HepG2 (cell line): ENCODE data around the gene ST3GAL5. TPM values are rescaled to one million over a fixed set of nuclear protein-coding genes. Genes with fewer than 3 reads are reported as not detected.

Source experiments
- ATAC-seq: fragments of 200-7000 bp; cut with Tn5 transposase; 3 replicates; pipeline ENCODE4 v1.9.1; 2020; ENCODE audit warnings: mild to moderate bottlenecking, moderate library complexity
- BruUV-seq: library from RNA; stranded (reverse); fragments of 400-500 nt; replicated peaks from 2 replicates; lab custom pipeline; 2021; lab: Mats Ljungman, UMichigan
- CTCF ChIA-PET: fragments of 300-600 bp; formaldehyde crosslinking; extraction: SDS; loops from one replicate; lab custom pipeline; 2021; ENCODE audit warnings: low total read pairs, inconsistent platforms, low intra/inter-chr PET ratio; lab: Yijun Ruan, JAX
- POLR2A ChIA-PET: fragments of 350-600 bp; sonication (Branson Sonifier 250); formaldehyde crosslinking; loops from one replicate; lab custom pipeline; 2020; ENCODE audit warnings: antibody characterized with exemption, inconsistent platforms; lab: Yijun Ruan, JAX
- DNase-seq: peaks from one replicate; pipeline ENCODE4 v3.0.0-alpha.2; 2015; ENCODE audit warnings: low spot score
- FAIRE-seq: peaks from 3 replicates; lab custom pipeline; 2011; peaks lifted over from hg19 to GRCh38; lab: Jason Lieb, UNC
- H2AFZ ChIP-seq: one replicate; pipeline ENCODE4 v1.6.1; 2011; ENCODE audit warnings: low read length, inconsistent platforms
- H3K27ac ChIP-seq: fragments of 300-600 bp; 3 replicates; pipeline ENCODE4 v1.8.0; 2011; ENCODE audit warnings: mixed run types, mild to moderate bottlenecking, mixed read lengths, low read length, inconsistent platforms; ENCODE audit not compliant: insufficient read depth; ENCODE audit errors: extremely low read length
- H3K27me3 ChIP-seq, 2 experiments: fragments of 200-600 bp in 1 of 2; 2 replicates in 1 of 2; 3 replicates in 1 of 2; pipeline versions ENCODE4 v1.6.0 to v1.8.0; 2011; ENCODE audit warnings: low read length in 2 of 2, mild to moderate bottlenecking in 2 of 2, moderate library complexity in 2 of 2, inconsistent platforms in 1 of 2; ENCODE audit not compliant: insufficient read depth in 2 of 2, control insufficient read depth in 1 of 2
- H3K36me3 ChIP-seq, 2 experiments: fragments of 200-600 bp in 1 of 2; replicated peaks in 1 of 2; 2 replicates in 1 of 2; 3 replicates in 1 of 2; pipeline versions ENCODE4 v1.5.1 to v1.8.0; 2011; ENCODE audit warnings: low read length in 2 of 2, inconsistent platforms in 1 of 2; ENCODE audit not compliant: insufficient read depth in 2 of 2, control insufficient read depth in 1 of 2
- H3K4me1 ChIP-seq: 2 replicates; pipeline ENCODE4 v1.5.1; 2012; ENCODE audit warnings: low read length, inconsistent platforms; ENCODE audit not compliant: insufficient read depth
- H3K4me2 ChIP-seq: 2 replicates; pipeline ENCODE4 v1.6.0; 2011; ENCODE audit warnings: low read depth, low read length, inconsistent platforms
- H3K4me3 ChIP-seq, 3 experiments: fragments of 200-600 bp in 1 of 3; sonication (generic), shearing (Covaris generic) in 1 of 3; replicated peaks in 1 of 3; 2 replicates each; pipeline ENCODE4 v1.5.1; 2011 to 2016; ENCODE audit warnings: low read length in 3 of 3, inconsistent platforms in 2 of 3, low read depth in 2 of 3, mild to moderate bottlenecking in 2 of 3, control low read depth in 1 of 3, mixed read lengths in 1 of 3; ENCODE audit not compliant: insufficient read depth in 1 of 3
- H3K79me2 ChIP-seq: one replicate; pipeline ENCODE4 v1.6.1; 2011; ENCODE audit warnings: low read length, inconsistent platforms; ENCODE audit not compliant: insufficient read depth
- H3K9ac ChIP-seq: 2 replicates; pipeline ENCODE4 v1.6.0; 2011; ENCODE audit warnings: mild to moderate bottlenecking, low read depth, low read length, inconsistent platforms; ENCODE audit not compliant: insufficient read depth
- H3K9me3 ChIP-seq: 2 replicates; pipeline ENCODE4 v1.5.1; 2012; ENCODE audit warnings: mild to moderate bottlenecking, low read length
- H4K20me1 ChIP-seq: 2 replicates; pipeline ENCODE4 v1.6.0; 2011; ENCODE audit warnings: inconsistent platforms, mild to moderate bottlenecking, low read length, moderate library complexity; ENCODE audit not compliant: insufficient read depth
- DNMT3B ChIP-seq: conservative IDR thresholded peaks from 2 replicates; pipeline ENCODE4 v1.6.1; 2016; ENCODE audit warnings: missing biosample characterization, control low read depth
- HNRNPH1 ChIP-seq: fragments of 200-400 bp; formaldehyde crosslinking; optimal IDR thresholded peaks from 2 replicates; pipeline ENCODE3; 2017; ENCODE audit warnings: mild to moderate bottlenecking, low read depth, low read length
- ISL2 ChIP-seq: sonication (generic); formaldehyde crosslinking; IDR thresholded peaks from 2 replicates; pipeline ENCODE4 v1.5.0; 2020; ENCODE audit warnings: missing genetic modification reagents
- MTA1 ChIP-seq: sonication (generic); formaldehyde crosslinking; IDR thresholded peaks from 2 replicates; pipeline ENCODE4 v1.4.0; 2020; ENCODE audit warnings: missing genetic modification reagents, mild to moderate bottlenecking, borderline replicate concordance
- ONECUT2 ChIP-seq: sonication (generic); formaldehyde crosslinking; IDR thresholded peaks from 2 replicates; pipeline ENCODE4 v1.4.0; 2020; ENCODE audit warnings: missing genetic modification reagents
- PCBP1 ChIP-seq: fragments of 200-400 bp; formaldehyde crosslinking; IDR thresholded peaks from 2 replicates; pipeline ENCODE4 v1.6.1; 2017; ENCODE audit warnings: mild to moderate bottlenecking, low read depth, low read length, borderline replicate concordance
- PPARG ChIP-seq: conservative IDR thresholded peaks from 2 replicates; pipeline ENCODE4 v1.6.1; 2016; ENCODE audit warnings: missing biosample characterization, missing genetic modification reagents
- SALL2 ChIP-seq: sonication (generic); formaldehyde crosslinking; IDR thresholded peaks from 2 replicates; pipeline ENCODE4 v1.8.1; 2023; ENCODE audit warnings: mild to moderate bottlenecking, missing genetic modification reagents, inconsistent platforms
- SP5 ChIP-seq: IDR thresholded peaks from 2 replicates; pipeline ENCODE4 v1.6.1; 2016; ENCODE audit warnings: low read depth, borderline replicate concordance
- TFDP2 ChIP-seq: sonication (generic); formaldehyde crosslinking; IDR thresholded peaks from 2 replicates; pipeline ENCODE4 v1.4.0; 2020; ENCODE audit warnings: missing genetic modification reagents
- ZKSCAN1 ChIP-seq: fragments of 150-350 bp; IDR thresholded peaks from 2 replicates; pipeline ENCODE4 v1.6.1; 2014; ENCODE audit warnings: low read length
- ZNF30 ChIP-seq: sonication (generic); formaldehyde crosslinking; IDR thresholded peaks from 2 replicates; pipeline ENCODE4 v1.5.0; 2020; ENCODE audit warnings: mild to moderate bottlenecking, missing genetic modification reagents
- ZNF7 ChIP-seq: IDR thresholded peaks from 2 replicates; pipeline ENCODE4 v1.6.1; 2016; ENCODE audit warnings: missing biosample characterization, missing genetic modification reagents
- ZSCAN31 ChIP-seq: sonication (generic); formaldehyde crosslinking; IDR thresholded peaks from 2 replicates; pipeline ENCODE4 v1.5.0; 2020; ENCODE audit warnings: low read depth, mild to moderate bottlenecking, missing genetic modification reagents
- in situ Hi-C: cut with HindIII; loops from 2 replicates; pipeline ENCODE4 v1.10.0; 2017; ENCODE audit warnings: low pct_unique_long_range_greater_than_20kb; ENCODE audit not compliant: extremely low pct_ligation_motif_present
- intact Hi-C: fragments of 100-400 bp; cut with micrococcal nuclease; formaldehyde crosslinking; loops from one replicate; pipeline ENCODE4 v1.10.0; 2022; ENCODE audit not compliant: unreplicated experiment
- polyA plus RNA-seq, 8 experiments: library from polyadenylated mRNA; depleted of rRNA in 3 of 8; stranded (reverse) in 7 of 8; unstranded in 1 of 8; fragments of >200 nt; fragmentation: Illumina TruSeq in 4 of 8; extraction: Trizol in 4 of 8; gene quantifications; 2 replicates each; pipeline versions ENCODE4 v1.2.1 to v1.2.3, GENCODE V29; 2011 to 2016; ENCODE audit warnings: low read depth in 4 of 8, missing spikeins in 1 of 8, mixed read lengths in 1 of 8; ENCODE audit not compliant: insufficient read depth in 1 of 8
- total RNA-seq, 5 experiments: library from RNA; depleted of rRNA; stranded (reverse); fragments of >200 nt; fragmentation: Illumina TruSeq; extraction: Trizol; gene quantifications; 2 replicates each; pipeline ENCODE4 v1.2.3, GENCODE V29; 2016; ENCODE audit warnings: low read depth in 1 of 5
- TF ChIP-seq, protein P1 (sequence below): sonication (generic); formaldehyde crosslinking; IDR thresholded peaks from 2 replicates; pipeline ENCODE4 v1.5.1; 2020; ENCODE audit warnings: missing genetic modification reagents, mild to moderate bottlenecking, borderline replicate concordance
- TF ChIP-seq, protein P2 (sequence below): sonication (generic); formaldehyde crosslinking; IDR thresholded peaks from 2 replicates; pipeline ENCODE4 v1.4.0; 2020; ENCODE audit warnings: low read depth, mild to moderate bottlenecking, missing genetic modification reagents
- TF ChIP-seq, protein P3 (sequence below): sonication (generic); formaldehyde crosslinking; IDR thresholded peaks from 2 replicates; pipeline ENCODE4 v1.4.0; 2020; ENCODE audit warnings: missing genetic modification reagents, borderline replicate concordance

The ST3GAL5 gene
- total and polyA plus RNA-seq, 2 of the 13 experiments (the other 11 are each of a cell fraction or from before 2014, with no cell fraction given), result 1.3 to 2.0 TPM

- Histone ChIP-seq H3K36me3 (no peaks in the 10 kb centered on the region), H3K4me1 (no peaks in the 10 kb centered on the region), H3K79me2 (no peaks in the 10 kb centered on the region), H3K9me3 (no peaks in the 10 kb centered on the region), H3K9ac (no peak overlapping the region), H2AFZ (no peak overlapping the region), H4K20me1 (no peaks in the 10 kb centered on the region), H3K27ac (no peak overlapping the region), H3K4me3 (no peak overlapping the region), H3K4me2 (no peak overlapping the region), H3K27me3 (no peaks in the 10 kb centered on the region)
- in situ Hi-C loops (no loop called here), intact Hi-C loops (no loop called here)
- ChIA-PET CTCF (no interaction called here), POLR2A (no interaction called here)
- DNase-seq (no peak), FAIRE-seq (no peak), ATAC-seq (no peak)
- no TSS peak for BruUV-seq
- TF ChIP-seq HNRNPH1 (no peak), ZNF7 (CRISPR knock-in tag) (no peak), SALL2 (no peak), PCBP1 (no peak), PPARG (no peak), TFDP2 (no peak), ZSCAN31 (CRISPR knock-in tag) (no peak), ISL2 (CRISPR knock-in tag) (no peak), ZNF30 (CRISPR knock-in tag) (no peak), ZKSCAN1 (no peak), MTA1 (CRISPR knock-in tag) (no peak), ONECUT2 (CRISPR knock-in tag) (no peak), DNMT3B (CRISPR knock-in tag) (no peak), SP5 (no peak)
- TF ChIP-seq, protein P1, sequence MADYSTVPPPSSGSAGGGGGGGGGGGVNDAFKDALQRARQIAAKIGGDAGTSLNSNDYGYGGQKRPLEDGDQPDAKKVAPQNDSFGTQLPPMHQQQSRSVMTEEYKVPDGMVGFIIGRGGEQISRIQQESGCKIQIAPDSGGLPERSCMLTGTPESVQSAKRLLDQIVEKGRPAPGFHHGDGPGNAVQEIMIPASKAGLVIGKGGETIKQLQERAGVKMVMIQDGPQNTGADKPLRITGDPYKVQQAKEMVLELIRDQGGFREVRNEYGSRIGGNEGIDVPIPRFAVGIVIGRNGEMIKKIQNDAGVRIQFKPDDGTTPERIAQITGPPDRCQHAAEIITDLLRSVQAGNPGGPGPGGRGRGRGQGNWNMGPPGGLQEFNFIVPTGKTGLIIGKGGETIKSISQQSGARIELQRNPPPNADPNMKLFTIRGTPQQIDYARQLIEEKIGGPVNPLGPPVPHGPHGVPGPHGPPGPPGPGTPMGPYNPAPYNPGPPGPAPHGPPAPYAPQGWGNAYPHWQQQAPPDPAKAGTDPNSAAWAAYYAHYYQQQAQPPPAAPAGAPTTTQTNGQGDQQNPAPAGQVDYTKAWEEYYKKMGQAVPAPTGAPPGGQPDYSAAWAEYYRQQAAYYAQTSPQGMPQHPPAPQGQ, result no peak
- TF ChIP-seq, protein P2, sequence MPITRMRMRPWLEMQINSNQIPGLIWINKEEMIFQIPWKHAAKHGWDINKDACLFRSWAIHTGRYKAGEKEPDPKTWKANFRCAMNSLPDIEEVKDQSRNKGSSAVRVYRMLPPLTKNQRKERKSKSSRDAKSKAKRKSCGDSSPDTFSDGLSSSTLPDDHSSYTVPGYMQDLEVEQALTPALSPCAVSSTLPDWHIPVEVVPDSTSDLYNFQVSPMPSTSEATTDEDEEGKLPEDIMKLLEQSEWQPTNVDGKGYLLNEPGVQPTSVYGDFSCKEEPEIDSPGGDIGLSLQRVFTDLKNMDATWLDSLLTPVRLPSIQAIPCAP (CRISPR knock-in tag), result no peak
- TF ChIP-seq, protein P3, sequence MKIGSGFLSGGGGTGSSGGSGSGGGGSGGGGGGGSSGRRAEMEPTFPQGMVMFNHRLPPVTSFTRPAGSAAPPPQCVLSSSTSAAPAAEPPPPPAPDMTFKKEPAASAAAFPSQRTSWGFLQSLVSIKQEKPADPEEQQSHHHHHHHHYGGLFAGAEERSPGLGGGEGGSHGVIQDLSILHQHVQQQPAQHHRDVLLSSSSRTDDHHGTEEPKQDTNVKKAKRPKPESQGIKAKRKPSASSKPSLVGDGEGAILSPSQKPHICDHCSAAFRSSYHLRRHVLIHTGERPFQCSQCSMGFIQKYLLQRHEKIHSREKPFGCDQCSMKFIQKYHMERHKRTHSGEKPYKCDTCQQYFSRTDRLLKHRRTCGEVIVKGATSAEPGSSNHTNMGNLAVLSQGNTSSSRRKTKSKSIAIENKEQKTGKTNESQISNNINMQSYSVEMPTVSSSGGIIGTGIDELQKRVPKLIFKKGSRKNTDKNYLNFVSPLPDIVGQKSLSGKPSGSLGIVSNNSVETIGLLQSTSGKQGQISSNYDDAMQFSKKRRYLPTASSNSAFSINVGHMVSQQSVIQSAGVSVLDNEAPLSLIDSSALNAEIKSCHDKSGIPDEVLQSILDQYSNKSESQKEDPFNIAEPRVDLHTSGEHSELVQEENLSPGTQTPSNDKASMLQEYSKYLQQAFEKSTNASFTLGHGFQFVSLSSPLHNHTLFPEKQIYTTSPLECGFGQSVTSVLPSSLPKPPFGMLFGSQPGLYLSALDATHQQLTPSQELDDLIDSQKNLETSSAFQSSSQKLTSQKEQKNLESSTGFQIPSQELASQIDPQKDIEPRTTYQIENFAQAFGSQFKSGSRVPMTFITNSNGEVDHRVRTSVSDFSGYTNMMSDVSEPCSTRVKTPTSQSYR (CRISPR knock-in tag), result no peak
Observed at GRCh38 chr2:85834466-85834865, 54.3 kb downstream of the ST3GAL5 start.
